GM19023 (cell line): ENCODE measurements around the gene PXN.
"Not testable (repeated sequence)": the region's sequence is repeated elsewhere in the genome, so short reads cannot be mapped to it uniquely, and the experiment has no call there.

Source experiments
- ATAC-seq: cut with Tn5 transposase; IDR thresholded peaks from one replicate; pipeline ENCODE4 v1.9.1; 2021; ENCODE audit warnings: mild to moderate bottlenecking, moderate library complexity; ENCODE audit not compliant: unreplicated experiment

PXN gene

DNA sequence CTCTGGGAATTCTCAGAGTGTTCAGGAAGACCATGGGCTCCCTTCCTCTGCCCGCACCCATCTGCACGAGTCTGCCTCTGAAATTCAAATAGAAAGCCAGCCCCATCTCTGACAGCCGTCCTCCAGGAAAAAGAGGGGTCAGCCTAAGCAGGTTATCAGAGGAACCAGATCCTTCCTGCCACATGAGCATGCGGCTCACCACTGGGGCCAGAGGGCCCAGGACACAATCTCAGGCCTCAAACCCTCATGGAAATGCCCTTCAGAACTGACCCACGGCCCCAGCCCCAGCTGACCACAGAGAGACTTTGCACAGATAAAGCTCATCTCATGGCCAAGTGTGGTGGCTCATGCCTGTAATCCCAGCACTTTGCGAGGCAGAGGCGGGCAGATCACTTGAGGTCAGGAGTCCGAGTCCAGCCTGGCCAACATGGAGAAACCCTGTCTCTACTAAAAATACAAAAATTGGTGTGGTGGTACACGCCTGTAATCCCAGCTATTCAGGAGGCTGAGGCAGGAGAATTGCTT is 23.2 kb downstream of the PXN start:
- no peak for ATAC-seq

DNA sequence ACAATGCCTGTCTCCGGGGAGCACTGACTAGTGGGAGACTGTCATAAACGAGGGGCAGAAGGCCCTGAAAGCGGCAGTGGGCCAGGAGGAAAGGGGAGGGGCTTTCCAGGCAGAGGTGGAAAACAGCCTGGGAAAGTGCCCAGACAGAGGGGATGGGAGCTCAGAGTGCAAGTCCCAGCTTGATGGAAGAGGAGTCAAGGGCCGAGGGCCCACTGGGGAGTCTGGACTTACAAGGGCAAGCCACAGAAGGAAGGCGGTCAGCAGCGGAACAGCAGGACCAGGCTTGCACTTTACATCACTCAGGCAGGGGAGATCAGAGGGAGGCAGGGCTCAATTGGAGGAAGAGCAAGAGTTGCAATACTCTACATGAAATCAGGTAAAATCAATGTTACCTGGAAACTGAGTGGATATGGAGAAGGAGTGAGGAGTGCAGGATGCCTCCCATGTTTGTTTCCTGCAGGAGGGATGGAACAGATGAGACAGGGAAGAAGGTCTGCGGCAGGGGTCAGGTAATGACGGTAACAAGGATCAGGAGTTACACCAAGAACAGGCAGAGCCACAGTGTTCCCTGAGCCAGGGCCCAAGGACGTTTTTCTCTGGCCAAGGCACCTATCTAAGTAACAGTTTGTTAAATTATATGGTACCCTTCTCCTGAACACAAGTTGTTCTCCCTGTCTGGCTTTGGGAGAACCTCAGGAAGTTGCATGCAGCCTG is 23.8 kb downstream of the PXN start:
- no peak for ATAC-seq

DNA sequence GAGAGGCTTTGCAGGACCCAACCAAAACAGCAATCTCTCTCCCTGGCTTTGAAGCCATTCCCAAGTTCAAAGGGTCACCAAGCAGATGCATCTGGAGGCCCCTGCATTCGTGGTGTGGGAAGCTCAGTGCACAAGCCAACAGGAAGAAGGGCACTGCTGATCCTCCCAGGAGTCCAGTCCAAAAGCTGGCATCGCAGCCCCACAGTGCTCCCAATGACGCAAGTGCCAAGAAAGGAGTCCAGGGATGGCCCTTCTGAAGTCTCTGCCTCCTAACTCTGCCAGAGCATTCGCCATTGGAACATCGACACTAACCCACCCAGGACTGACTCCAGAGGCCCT is 25.1 kb downstream of the PXN start:
- no peak for ATAC-seq

- ATAC-seq, result no peak
Measured at GRCh38 chr12:120239776-120240494, 25.6 kb downstream of the PXN start.

DNA sequence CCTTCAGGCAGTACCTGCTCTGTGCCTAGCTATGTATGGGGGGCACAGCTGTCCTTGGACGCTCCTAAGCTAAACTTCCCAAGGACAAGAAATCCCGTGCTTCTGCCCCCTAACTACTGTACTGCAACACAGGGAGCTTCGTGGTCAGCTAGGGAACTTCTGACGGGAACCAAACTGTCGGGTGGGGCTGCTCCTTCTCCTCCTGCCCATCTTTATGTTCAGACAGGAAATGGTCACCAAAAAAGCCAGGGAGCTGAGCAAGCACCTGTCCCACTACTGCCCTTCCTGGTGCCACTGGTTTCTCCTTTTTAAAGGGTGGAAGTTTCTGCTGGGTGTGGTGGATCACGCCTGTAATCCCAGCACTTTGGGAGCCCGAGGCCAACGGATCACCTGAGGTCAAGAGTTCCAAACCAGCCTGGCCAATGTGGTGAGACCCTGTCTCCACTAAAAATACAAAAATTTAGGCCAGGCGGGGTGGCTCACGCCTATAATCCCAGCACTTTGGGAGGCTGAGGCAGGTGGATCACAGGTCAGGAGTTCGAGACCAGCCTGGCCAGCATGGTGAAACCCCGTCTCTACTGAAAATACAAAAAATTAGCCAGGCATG is 26.6 kb downstream of the PXN start:
- no peak for ATAC-seq

DNA sequence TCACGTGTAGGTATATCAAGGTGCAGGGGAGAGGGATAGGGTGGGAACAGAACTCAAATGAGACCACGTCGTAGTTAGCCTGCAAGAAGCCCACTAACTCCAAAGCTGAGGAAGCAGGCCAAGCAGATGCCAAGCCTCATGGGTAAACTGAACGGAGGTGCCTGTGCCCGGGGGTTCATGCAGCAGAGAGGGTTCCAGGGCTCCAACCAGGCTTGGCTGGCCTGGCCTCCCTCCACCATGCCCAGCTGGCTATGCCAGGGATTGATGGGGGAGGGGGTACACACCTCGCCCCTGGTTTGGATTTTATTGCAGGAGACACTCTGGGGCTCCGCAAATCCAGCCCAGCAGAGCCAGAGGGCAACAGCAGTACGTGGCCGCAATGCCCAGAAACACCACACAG is 27.3 kb downstream of the PXN start:
- ATAC-seq, result no peak

GRCh38 chr12:120237360-120238171 is 28.0 kb downstream of the PXN start:
- no peak for ATAC-seq

DNA sequence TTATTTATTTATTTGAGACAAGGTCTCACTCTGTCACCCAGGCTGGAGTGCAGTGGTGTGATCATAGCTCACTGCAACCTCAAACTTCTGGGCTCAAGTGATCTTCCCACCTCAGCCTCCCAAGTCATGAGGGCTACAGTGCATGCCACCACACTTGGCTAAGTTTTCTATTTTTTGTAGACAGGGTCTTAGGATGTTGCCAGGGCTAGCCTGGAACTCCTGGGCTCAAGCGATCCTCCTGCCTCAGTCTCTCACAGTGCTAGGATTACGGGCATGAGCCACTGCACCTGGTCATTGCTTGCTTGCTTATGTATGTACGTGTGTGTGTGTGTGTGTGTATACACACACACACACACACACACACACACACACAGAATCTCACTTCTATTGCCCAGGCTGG is 28.7 kb downstream of the PXN start:
- not testable (repeated sequence) for ATAC-seq

DNA sequence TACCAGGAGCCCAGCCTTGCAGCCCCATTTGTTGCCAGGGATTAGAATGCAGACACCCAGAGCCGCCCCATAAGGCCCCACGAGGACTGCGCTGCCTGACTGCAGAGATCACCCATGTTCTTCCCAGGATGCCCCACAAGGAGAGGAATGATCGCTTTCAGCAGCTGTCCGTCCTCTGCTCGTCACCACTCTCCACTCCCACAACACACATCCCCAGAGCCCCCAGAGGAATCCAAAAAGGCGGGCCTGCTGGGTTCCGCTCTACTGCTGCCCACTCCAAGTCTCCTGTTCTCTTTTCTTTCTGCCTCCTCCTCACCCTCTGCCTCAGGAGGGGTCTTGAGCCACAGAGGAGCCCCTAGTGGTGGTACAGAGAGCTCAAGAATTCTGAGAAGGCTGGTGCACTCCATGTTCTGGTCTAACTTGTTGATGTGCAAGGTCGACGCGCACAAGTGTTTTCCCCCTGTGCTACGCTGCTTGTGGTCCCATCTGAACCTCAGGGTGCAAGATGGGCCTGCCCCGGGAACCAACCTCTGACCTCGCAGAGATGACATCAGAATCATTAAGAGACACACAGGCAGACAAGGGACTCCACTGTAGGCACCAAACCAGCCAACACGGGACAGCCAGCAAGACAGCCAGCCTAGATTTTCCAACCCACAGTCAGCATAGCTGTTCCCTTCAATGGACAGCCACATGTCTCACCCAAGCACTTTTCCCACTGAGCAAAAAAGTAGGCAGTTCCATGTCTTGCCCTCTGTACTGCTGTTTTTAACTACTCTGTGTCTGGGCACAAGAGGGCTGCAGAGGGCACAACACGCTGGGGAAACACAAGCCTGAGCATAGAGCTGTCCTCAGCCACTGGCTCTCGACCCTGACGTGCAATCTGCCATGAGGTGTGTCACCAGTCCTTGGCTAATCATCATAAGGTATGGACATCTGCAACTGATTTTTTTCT is 29.9 kb downstream of the PXN start:
- ATAC-seq, result no peak

DNA sequence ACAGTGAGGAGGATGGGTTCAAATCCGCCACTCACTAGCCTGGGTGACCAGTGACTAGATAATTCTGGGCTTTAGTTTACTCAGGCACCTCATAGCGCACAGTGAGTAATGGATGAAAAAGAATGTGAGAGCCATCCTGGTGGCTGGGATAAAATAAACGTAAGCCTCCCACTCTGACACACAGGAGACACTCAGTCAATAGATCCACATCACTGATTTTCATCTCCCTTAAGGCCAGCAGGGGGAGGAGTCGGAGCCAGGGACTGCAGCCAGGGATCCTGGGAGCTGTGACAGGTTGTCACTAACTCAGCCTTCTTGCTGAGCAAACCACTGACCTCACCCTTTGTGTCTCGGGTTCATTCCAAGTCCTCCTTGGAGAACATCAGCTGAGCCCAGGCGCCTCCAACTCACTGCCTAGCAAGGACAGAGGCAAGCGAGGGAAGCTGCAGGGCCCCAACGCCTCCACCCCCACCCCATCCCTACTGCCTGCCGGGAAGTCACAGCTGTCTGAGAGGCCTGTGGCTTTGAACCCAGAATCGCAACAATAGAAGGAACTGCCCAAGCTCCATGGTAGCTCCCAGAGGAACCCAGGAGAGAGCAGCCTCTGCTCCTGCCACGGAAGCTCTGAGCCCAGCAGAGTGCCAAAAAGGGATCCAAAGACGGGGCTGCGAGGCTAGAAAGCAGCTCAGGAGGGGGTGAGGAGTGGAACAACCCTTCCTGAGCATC is 30.7 kb downstream of the PXN start:
- ATAC-seq, result no peak

DNA sequence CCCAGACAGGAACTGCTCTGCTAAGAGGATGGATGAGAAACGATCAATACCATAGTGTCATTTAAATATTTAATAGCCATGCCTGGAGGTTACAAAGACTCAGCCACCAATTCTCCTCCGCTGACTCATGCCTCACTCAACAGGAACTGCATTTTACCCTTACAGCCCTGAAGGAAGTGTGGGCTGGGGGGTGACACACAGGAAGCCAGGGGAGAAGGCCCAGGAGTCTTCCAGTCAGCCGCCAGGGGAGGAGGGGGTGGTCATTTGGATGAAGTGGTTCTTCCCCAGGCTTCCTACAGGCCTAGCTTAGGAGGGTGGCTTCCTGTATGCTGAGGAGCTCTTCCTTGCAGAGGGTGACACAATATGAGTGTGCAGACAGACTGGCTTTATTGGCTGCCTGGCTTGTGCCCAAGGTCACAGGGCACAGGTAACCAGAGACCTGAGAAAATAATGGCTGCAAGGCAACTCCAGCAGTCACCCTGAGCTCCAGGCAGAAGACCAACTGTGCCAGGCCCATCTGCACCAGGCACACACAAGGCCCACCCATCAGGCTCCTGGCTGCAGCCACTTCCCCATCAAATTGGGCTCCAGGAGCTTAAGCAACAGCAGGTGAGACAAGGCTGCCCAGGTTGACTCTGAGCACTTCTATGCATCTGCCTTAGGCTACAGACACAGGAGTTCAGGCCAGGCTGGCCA is 34.1 kb downstream of the PXN start:
- ATAC-seq, result no peak

DNA sequence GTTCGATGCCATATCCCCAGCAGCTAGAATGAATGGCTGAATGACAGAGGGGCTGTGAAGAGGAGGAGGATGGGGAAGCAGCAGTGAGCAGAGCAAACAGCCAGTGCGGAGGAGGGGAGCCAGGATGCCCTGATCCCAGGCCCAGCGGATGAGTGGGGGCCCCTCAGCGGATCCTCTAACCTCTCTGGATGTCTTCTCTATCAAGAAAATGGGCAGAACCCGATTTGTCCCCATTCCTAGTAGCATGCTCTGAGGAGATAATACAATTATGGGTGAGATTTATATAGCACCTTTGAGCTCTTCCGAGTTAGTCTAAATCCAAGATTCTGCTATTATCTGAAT is 34.6 kb downstream of the PXN start:
- no peak for ATAC-seq

DNA sequence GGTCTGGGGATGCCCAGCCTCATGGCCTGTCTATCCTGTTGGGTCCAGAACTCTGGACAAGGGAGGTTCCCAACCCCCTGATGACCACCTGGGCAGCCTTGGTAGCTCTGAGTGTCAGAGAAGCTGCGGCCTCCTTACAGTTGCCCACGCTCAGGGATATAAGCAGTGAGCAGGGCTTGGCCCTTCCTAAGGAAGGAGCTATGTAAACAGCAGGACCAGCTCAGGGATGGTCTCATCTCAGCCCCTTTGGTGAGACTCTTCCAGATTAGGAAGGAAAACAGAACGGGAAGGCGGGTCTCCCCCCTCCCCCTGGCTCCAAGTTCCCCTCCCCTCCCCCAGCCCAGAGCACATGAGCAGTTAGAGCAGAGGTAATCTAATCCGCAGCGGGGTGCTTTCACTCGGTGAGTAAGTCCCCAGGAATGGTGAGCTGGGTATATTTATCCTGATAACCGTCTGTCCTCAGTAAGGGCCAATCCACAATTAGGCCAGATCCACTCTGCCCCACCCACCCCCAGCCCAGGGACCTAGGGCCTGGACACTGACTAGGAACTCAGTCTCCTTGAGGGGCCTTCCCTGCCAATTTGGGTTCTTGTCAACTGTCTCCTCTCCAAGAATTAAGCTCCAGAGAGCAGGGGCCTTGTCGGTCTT is 35.1 kb downstream of the PXN start:
- ATAC-seq, result no peak

DNA sequence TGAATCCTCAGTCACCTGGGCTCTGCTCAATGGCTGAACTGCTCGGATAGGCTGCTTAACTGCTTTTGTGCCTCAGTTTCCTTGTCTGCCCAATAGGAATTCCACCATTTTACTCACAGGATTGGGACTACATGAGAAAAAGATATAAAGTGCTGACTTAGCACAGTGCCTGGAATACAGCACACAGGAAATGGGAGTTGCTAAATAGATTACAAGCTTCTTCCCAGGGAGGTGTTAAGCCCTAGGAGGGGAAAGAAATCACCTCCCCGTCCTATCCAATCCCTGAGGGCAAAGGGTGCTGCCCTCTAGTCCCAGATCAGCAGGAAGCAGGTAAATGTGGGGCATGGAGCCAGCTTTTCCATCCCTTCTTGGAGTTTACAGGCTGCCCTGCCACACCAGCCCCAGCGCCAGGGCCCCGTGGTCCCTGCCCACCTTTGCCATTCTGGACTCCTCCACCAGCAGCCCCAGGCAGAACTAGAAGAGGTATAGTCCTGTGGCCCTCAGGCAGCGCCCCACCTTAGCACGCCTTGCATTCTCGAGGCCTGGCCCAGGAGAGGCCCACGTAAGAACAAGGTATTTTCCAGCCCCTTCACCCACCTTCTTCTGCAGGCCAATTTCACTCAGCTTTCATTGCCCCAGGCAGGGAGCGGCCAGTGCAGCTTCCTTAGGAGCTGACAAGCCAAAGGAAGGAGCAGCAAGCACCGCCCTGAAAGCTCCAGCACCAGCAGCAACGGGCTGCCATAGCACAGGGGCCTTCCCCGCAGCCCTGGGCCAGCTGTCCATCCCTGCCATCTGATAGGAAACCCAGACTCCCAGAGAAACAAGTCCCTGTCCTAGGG is 35.8 kb downstream of the PXN start:
- ATAC-seq, result no peak

GRCh38 chr12:120229071-120229486 is 36.5 kb downstream of the PXN start:
- ATAC-seq, result no peak

- peak; percentile 74 for ATAC-seq
Measured at GRCh38 chr12:120228291-120229070, 37.0 kb downstream of the PXN start.

DNA sequence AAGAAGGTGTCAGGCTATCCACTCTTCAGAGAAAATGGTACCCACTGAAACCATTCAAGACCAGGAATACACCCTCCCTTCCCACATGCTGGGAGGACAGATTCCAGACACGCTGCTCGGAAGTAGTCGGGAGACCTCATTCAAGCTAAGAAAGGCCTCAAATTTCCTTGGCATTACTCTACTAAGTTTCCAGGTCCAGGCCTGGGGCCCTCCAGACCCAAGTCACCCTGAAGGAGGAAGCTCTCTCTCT is 37.6 kb downstream of the PXN start:
- no peak for ATAC-seq
